Osteoblast (primary cell): ENCODE measurements around the gene TMEM212. TPM values are rescaled to one million over a fixed set of nuclear protein-coding genes. Genes with fewer than 3 reads are reported as not detected.

Source experiments
- DNase-seq: peaks from one replicate; pipeline ENCODE4 v3.0.0; 2011; ENCODE audit warnings: low spot score, mixed read lengths; ENCODE audit not compliant: insufficient read length; ENCODE audit errors: missing footprints
- H2AFZ ChIP-seq: 2 replicates; pipeline ENCODE4 v1.6.0; 2011; ENCODE audit warnings: mild to moderate bottlenecking, low read length
- H3K27ac ChIP-seq: 2 replicates; pipeline ENCODE4 v1.5.1; 2011; ENCODE audit warnings: mild to moderate bottlenecking, low read depth, low read length, moderate library complexity
- H3K27me3 ChIP-seq: 2 replicates; pipeline ENCODE4 v1.6.0; 2012; ENCODE audit warnings: mild to moderate bottlenecking, control low read depth, inconsistent platforms, low read length, moderate library complexity; ENCODE audit not compliant: insufficient read depth
- H3K36me3 ChIP-seq: 2 replicates; pipeline ENCODE4 v1.5.1; 2011; ENCODE audit warnings: mild to moderate bottlenecking, low read length, control low read depth, moderate library complexity; ENCODE audit not compliant: insufficient read depth
- H3K4me1 ChIP-seq: 2 replicates; pipeline ENCODE4 v1.5.1; 2011; ENCODE audit warnings: mild to moderate bottlenecking, low read length, control low read depth, moderate library complexity; ENCODE audit not compliant: insufficient read depth
- H3K4me2 ChIP-seq: 2 replicates; pipeline ENCODE4 v1.6.0; 2011; ENCODE audit warnings: mild to moderate bottlenecking, low read length; ENCODE audit not compliant: insufficient read depth
- H3K4me3 ChIP-seq: fragments of 200-600 bp; sonication (generic); 3 replicates; pipeline ENCODE4 v1.5.1; 2012; ENCODE audit warnings: mild to moderate bottlenecking, low read length, inconsistent platforms; ENCODE audit not compliant: insufficient read depth
- H3K79me2 ChIP-seq: 2 replicates; pipeline ENCODE4 v1.6.0; 2012; ENCODE audit warnings: mild to moderate bottlenecking, low read length, control low read depth, inconsistent platforms; ENCODE audit not compliant: insufficient read depth
- H3K9me3 ChIP-seq: 2 replicates; pipeline ENCODE4 v1.5.1; 2011; ENCODE audit warnings: low read depth, low read length, control low read depth
- H4K20me1 ChIP-seq: 2 replicates; pipeline ENCODE4 v1.6.0; 2012; ENCODE audit warnings: mild to moderate bottlenecking, low read length, control low read depth; ENCODE audit not compliant: insufficient read depth
- total RNA-seq: library from RNA; depleted of rRNA; stranded (reverse); fragments of >200 nt; gene quantifications from 2 replicates; pipeline ENCODE4 v1.2.3, GENCODE V29; 2012
- TF ChIP-seq, protein P1 (sequence below): IDR thresholded peaks from 2 replicates; pipeline ENCODE4 v1.5.1; 2011; ENCODE audit warnings: mild to moderate bottlenecking, low read depth, low read length, moderate library complexity; ENCODE audit errors: extremely low read depth

The TMEM212 gene
- total RNA-seq, 1 donor = not detected

DNA sequence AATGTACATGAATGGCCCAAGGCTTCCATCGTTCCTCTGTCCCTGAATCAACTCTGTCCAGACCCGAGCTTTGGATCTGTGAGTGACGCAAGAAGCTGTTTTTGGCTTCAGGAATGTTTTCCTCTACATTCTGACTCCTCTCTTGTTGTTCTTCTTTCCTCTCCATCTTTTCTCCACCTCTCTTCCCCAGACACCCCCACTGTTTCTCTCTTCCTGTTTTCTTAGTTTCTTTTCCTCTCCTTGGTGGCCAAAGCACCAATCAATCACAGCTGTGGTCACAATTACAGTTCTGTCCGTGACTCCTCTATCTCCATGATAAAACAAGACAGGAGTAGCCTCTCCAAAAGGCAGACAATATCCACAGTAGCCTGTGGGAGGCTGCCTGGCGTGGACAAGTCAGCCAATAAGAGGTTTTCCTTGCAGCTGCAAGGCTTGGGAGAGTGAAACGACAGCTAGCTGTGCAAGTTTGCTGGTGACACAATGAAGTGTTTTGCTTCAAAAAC is 4.9 kb upstream of the TMEM212 start:
- H3K9me3 ChIP-seq = no peaks in the 10 kb centered on the region
- DNase-seq = peak; percentile 49
- peak overlapping the region; percentile 77 for H3K4me2 ChIP-seq
- no peaks in the 10 kb centered on the region for H4K20me1 ChIP-seq
- no peaks in the 10 kb centered on the region for H3K36me3 ChIP-seq
- no peaks in the 10 kb centered on the region for H3K27me3 ChIP-seq
- peak overlapping the region; percentile 60 for H3K4me3 ChIP-seq
- peaks cover 48% of the 10 kb centered on the region for H3K4me1 ChIP-seq
- H2AFZ ChIP-seq = peak overlapping the region; percentile 80
- TF ChIP-seq, protein P1, sequence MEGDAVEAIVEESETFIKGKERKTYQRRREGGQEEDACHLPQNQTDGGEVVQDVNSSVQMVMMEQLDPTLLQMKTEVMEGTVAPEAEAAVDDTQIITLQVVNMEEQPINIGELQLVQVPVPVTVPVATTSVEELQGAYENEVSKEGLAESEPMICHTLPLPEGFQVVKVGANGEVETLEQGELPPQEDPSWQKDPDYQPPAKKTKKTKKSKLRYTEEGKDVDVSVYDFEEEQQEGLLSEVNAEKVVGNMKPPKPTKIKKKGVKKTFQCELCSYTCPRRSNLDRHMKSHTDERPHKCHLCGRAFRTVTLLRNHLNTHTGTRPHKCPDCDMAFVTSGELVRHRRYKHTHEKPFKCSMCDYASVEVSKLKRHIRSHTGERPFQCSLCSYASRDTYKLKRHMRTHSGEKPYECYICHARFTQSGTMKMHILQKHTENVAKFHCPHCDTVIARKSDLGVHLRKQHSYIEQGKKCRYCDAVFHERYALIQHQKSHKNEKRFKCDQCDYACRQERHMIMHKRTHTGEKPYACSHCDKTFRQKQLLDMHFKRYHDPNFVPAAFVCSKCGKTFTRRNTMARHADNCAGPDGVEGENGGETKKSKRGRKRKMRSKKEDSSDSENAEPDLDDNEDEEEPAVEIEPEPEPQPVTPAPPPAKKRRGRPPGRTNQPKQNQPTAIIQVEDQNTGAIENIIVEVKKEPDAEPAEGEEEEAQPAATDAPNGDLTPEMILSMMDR = no peak
- peak overlapping the region; percentile 93 for H3K27ac ChIP-seq
- H3K79me2 ChIP-seq = no peaks in the 10 kb centered on the region

DNA sequence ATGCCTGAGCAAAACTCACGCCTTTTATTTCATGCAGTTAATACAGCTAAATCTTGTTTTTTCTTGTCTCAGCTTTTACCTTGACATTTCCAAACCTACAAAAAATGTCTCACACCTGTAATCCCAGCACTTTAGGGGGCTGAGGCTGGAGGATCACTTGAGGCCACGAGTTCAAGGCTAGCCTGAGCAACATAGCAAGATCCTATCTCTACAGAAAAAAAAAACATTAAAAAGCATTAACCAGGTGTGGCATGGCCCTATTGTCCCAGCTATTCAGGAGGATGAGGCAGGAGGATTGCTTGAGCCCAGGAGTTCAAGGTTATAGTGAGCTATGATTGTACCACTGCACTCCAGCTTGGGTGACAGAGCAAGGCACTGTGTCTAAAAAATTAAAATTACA is 3.9 kb upstream of the TMEM212 start:
- Histone ChIP-seq H3K9me3 (no peaks in the 10 kb centered on the region), H3K27me3 (no peaks in the 10 kb centered on the region), H3K4me2 (no peak overlapping the region), H3K27ac (peak overlapping the region; percentile 93), H3K36me3 (no peaks in the 10 kb centered on the region), H3K4me1 (peaks cover 38% of the 10 kb centered on the region), H3K4me3 (no peak overlapping the region), H4K20me1 (no peaks in the 10 kb centered on the region), H3K79me2 (no peaks in the 10 kb centered on the region), H2AFZ (no peak overlapping the region)
- TF ChIP-seq, protein P1 = no peak
- no peak for DNase-seq

DNA sequence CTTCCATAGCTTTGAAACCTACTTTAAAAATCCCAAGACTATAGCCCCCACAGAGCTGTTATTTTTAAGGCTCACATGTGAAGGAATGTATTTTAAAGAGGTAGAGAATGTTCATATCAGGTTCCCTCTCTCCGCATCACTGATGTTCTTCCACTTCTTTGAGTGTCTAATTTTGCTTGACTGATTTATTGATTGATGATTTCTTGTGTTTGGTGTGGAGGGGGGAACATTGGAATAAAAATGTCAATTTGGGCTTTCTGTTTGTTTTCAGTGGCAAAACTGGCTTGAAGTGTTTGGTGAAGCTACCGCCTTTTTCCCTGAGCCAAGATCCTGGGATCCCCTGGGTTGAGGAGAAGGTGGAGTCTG is 2.7 kb upstream of the TMEM212 start:
- Histone ChIP-seq H3K36me3 (no peaks in the 10 kb centered on the region), H3K79me2 (no peaks in the 10 kb centered on the region), H2AFZ (peak overlapping the region; percentile 34), H4K20me1 (no peaks in the 10 kb centered on the region), H3K4me2 (no peak overlapping the region), H3K4me1 (peaks cover 34% of the 10 kb centered on the region), H3K27ac (no peak overlapping the region), H3K27me3 (no peaks in the 10 kb centered on the region), H3K9me3 (no peaks in the 10 kb centered on the region), H3K4me3 (no peak overlapping the region)
- TF ChIP-seq, protein P1 = no peak
- DNase-seq = no peak

DNA sequence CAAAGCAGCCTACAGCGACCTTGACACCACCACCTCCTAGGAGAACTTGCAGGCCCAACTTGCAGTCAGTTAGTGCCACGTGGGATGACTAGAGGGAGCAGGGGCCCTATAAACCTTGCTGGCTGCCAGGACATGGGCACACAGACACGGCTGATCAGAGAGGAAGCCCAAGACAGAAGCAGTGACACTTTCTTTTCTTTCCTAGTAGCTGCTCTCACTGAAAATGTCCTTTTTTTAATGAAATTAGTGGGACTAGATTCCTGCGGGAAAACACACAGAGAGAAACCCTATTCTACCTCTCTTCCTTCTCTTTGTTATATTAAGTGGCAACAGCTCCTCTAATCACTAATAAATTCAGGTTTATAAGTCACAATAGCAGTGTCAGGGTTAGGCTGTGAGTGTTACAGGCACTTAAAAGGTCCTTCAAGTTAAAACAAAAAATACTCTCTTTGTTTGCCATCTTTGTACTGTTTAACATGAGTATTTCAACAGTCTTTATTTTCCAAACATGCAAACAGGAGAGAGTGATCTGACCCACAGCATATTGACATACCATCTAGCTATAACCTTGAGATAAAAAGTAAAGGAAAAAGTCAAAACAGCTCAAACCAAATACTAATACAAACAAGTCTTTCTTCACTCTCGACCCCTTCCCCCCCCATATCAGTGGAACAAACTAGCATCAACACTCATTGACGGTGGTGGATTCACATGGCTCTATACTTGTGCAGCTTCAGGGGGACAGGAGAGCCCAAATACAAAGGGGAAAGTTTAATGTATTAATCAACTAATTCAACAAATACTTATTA is 2.1 kb upstream of the TMEM212 start:
- no peak for DNase-seq
- peak overlapping the region; percentile 34 for H2AFZ ChIP-seq
- no peak overlapping the region for H3K4me2 ChIP-seq
- no peaks in the 10 kb centered on the region for H3K27me3 ChIP-seq
- no peaks in the 10 kb centered on the region for H4K20me1 ChIP-seq
- no peaks in the 10 kb centered on the region for H3K36me3 ChIP-seq
- H3K79me2 ChIP-seq = no peaks in the 10 kb centered on the region
- no peak overlapping the region for H3K27ac ChIP-seq
- peaks cover 35% of the 10 kb centered on the region for H3K4me1 ChIP-seq
- H3K4me3 ChIP-seq = no peak overlapping the region
- TF ChIP-seq, protein P1 = no peak
- H3K9me3 ChIP-seq = no peaks in the 10 kb centered on the region
